GM12865 (cell line): ENCODE measurements around the gene TNRC6B.
A peak's percentile ranks its signal among the peaks of the same experiment; 100 is the strongest.
"Not testable (repeated sequence)": the region's sequence is repeated elsewhere in the genome, so short reads cannot be mapped to it uniquely, and the experiment has no call there.

Source experiments
- DNase-seq: peaks from one replicate; pipeline ENCODE4 v3.0.0; 2010; ENCODE audit warnings: low read depth
- H3K4me3 ChIP-seq: 2 replicates; pipeline ENCODE4 v1.5.1; 2011; ENCODE audit warnings: mild to moderate bottlenecking, low read depth, low read length, control low read depth
- CTCF ChIP-seq: IDR thresholded peaks from 2 replicates; pipeline ENCODE4 v1.5.1; 2011; ENCODE audit warnings: low read length, control low read depth, low read depth, inconsistent platforms; ENCODE audit not compliant: insufficient read depth; ENCODE audit errors: missing control alignments

The TNRC6B gene

DNA sequence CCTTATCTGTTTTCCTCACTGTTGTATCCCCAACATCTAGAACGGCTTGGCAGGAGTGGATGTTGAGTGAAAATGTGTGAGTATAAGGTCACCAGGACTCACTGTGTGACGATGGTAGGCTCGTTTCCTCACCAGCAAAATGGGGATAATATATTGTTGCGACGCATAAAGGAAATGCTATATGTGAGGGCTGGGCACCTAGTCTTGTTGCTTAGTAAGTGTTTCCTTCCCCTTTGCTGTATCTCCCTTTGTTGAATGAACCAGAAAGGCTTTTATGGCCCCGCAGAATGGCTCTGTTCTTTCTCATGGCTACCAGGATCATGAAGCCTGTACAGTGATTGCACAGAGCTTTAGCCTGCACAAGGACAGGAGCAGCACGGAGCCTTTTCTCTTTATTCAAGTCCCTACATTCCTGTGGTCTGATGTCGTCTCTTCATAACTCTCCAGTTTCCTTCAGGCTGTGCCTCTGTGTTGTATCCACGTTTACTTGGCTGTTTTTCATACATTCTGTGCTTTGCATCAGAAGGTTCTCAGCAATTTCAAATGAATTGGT lies 5.4 kb downstream of the TNRC6B start:
- no peak overlapping the region for H3K4me3 ChIP-seq
- DNase-seq, result no peak
- TF ChIP-seq CTCF, result no peak

DNA sequence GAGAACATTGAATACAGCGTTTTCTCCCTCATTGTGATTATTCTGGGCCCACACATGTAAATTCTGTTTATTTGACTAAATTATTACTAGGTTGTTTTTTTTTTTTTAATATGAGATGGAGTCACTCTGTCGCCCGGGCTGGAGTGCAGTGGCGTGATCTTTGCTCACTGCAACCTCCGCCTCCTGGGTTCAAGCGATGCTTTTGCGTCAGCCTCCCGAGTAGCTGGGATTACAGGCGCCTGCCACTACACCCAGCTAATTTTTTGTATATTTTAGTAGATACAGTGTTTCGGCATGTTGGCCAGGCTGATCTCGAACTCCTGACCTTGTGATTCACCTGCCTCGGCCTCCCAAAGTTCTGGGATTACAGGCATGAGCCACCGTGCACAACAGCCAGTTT lies 5.9 kb downstream of the TNRC6B start:
- H3K4me3 ChIP-seq, DNase-seq: not testable (repeated sequence)

GRCh38 chr22:40187389-40187788 lies 9.7 kb downstream of the TNRC6B start:
- no peak overlapping the region for H3K4me3 ChIP-seq
- TF ChIP-seq CTCF, result no peak
- DNase-seq, result no peak

DNA sequence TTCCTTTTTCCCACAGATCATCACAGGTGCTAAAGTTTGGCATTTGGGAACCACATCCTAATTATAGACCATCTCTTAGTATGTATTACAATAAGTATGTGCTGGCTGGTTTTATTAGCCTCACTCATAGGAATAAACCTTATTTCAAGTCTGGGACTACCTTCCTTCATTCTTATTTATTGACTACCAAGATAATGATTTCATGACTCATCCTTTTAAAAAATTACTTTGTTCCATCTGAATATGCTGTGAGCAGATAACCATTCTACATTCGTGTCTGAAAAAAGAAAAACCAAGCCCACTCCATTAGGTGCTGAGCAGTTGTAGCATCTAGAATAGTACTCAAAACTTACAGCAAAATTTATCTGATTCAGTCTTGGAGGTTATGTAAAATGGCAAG lies 12.3 kb downstream of the TNRC6B start:
- no peak overlapping the region for H3K4me3 ChIP-seq
- DNase-seq, result no peak
- no peak for TF ChIP-seq CTCF

DNA sequence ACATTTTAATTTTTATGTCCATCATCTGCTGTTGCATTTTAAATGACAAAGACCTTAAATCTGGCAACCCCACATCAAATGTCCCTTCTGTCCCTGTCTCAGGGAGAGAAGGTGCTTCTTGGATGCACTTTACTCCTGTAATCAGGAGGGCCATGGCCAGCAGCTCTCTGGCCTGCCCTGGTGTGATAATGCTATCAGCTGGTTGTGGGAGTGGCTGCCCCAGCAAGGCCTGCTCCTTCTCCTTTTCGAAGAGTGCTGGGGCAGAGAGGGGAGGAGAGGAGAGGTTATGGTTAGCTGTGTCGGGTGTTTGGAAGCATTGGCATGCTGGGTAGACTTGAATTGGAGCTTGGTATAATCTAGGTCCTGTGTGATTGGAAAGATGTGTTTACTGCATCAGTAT lies 12.8 kb downstream of the TNRC6B start:
- TF ChIP-seq CTCF, result no peak
- H3K4me3 ChIP-seq, result no peak overlapping the region
- no peak for DNase-seq

- DNase-seq, result no peak
- TF ChIP-seq CTCF, result peak; percentile 2
- H3K4me3 ChIP-seq, result no peak overlapping the region
Measured at GRCh38 chr22:40193429-40194421, 16.0 kb downstream of the TNRC6B start.

DNA sequence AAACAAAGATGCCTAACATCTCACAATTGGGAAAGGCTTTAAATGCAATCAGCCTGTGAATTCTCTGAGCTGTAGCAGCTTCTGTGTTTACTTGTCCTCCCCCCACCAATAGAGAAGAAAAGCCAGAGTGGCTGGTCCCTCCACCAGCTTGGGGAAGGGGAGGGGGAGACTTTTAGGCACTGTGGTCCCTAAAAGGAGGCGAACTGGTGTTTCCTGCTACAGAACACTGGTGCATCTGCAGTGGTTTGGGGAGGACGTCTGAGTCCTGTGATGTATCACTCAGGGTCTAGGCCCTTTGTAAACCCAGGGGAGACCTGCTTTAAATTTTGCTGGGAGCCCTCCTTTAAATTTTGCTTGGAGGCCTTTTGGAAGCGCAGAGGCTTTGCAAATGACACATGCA lies 16.9 kb downstream of the TNRC6B start:
- no peak for DNase-seq
- TF ChIP-seq CTCF, result no peak
- H3K4me3 ChIP-seq, result no peak overlapping the region
